Mesodermal cell (in vitro differentiated cells): ENCODE measurements around the gene IGSF5.

Experiments
- H3K27ac ChIP-seq: 2 replicates; pipeline ENCODE4 v1.7.0; 2013; ENCODE audit warnings: mild to moderate bottlenecking, low read depth, low read length, moderate library complexity; ENCODE audit not compliant: severe bottlenecking
- H3K36me3 ChIP-seq: 2 replicates; pipeline ENCODE4 v1.7.1; 2013; ENCODE audit warnings: mild to moderate bottlenecking, low read length, moderate library complexity; ENCODE audit not compliant: control insufficient read depth, insufficient read depth
- H3K4me1 ChIP-seq: one replicate; pipeline ENCODE4 v1.7.1; 2013; ENCODE audit warnings: mild to moderate bottlenecking, low read length; ENCODE audit not compliant: insufficient read depth, control insufficient read depth, poor library complexity, severe bottlenecking
- H3K4me3 ChIP-seq: 2 replicates; pipeline ENCODE4 v1.7.0; 2013; ENCODE audit warnings: low read length, control low read depth, mild to moderate bottlenecking; ENCODE audit not compliant: insufficient read depth, poor library complexity, severe bottlenecking; ENCODE audit errors: extremely low read depth
- H3K9me3 ChIP-seq: 2 replicates; pipeline ENCODE4 v1.7.1; 2013; ENCODE audit warnings: mild to moderate bottlenecking, low read length, moderate library complexity; ENCODE audit not compliant: control insufficient read depth
- WGBS, 2 experiments: methylation state at CpG; one replicate each; pipeline ENCODE4 v1.1.5; 2013; ENCODE audit warnings: missing lambda C conversion rate in 2 of 2; ENCODE audit not compliant: insufficient coverage in 2 of 2; 5-methylcytosine and 5-hydroxymethylcytosine counted together

Gene IGSF5

DNA sequence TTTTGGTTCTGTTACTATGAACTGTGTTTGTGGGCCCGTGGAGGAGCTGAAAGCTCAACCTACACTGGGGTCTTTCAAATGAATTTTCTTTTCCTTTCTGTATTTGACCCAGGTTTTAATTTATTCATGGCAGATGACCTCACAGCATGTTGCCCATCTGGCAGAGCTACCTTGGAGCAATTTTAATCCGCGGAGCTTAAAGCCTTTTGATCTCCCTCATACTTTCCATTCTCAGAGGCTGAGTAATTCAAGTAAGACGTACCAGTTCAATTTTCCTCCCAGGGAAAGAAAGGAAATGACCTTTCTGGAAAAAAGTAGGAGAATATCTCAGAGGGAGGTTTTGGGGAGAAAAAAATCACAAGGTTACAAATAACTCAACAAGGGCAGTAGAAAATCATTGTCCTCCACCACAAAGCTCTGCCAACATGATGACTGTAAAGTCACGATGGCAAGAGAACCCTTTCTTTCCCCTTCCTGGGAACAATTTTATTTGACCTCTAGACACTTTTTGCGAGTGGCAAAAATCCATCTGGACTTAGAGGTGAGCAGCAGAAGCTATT lies 100.7 kb downstream of the IGSF5 start:
- H3K36me3 ChIP-seq: no peaks in the 10 kb centered on the region
- peak overlapping the region; percentile 57 for H3K27ac ChIP-seq
- H3K4me3 ChIP-seq: no peak overlapping the region
- peaks cover 28% of the 10 kb centered on the region for H3K4me1 ChIP-seq
- 94 to 100% methylated on average over 3 to 4 of the region's 6 CpGs for WGBS, 2 experiments
- no peaks in the 10 kb centered on the region for H3K9me3 ChIP-seq

DNA sequence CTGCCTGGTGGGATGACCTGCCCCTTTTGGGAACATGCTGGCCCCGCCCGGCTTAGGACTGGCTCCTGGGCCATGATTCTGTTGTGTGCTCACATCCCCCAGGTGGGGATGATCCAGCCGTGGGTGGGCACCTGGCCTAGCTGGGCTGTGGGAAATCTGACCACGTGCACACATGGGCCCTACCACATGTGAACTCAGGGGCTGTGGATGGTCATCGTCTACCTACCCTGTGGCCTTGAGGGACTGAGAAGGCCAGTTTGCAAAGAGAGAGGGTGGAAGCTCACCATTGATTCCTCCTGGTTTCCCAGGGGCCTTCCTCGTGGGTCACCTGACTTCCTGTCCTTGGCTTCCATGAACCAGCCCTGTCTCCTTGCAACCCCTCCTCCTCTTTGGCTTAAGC lies 102.9 kb downstream of the IGSF5 start:
- peaks cover 28% of the 10 kb centered on the region for H3K4me1 ChIP-seq
- H3K36me3 ChIP-seq: no peaks in the 10 kb centered on the region
- 81 to 88% methylated on average over 6 of the region's 6 CpGs for WGBS, 2 experiments
- no peak overlapping the region for H3K4me3 ChIP-seq
- no peaks in the 10 kb centered on the region for H3K9me3 ChIP-seq
- H3K27ac ChIP-seq: no peak overlapping the region

DNA sequence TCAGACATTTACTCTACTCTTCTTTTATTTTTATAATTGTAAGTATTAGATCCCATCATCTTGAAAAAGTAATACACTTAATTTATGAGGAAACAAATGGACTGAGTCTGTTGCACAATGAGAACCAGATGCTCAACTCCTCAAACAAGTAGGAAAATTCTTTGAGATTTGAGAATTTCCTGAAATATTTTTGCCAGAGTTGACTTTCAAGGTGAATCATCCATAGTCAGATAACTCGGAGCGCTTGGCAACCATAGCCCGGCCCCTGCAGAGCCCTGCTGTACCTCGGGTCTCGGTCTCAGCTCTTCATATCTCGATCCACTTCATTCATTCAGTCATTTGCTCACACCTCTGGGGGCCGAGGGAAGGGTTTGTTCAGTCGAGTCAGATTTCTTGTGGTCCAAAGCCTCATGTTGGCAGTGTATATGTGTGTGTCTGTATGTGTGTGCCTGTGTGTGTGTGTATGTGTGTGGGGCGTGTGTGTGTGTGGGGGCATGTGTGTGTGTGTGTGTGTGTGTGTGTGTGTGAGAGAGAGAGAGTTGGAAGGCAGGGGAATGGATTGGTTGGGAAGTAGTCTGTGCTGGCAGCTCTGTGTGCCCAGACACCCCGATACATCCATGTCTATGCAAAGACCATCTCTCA lies 104.2 kb downstream of the IGSF5 start:
- no peak overlapping the region for H3K4me3 ChIP-seq
- H3K27ac ChIP-seq: no peak overlapping the region
- no peaks in the 10 kb centered on the region for H3K9me3 ChIP-seq
- peaks cover 28% of the 10 kb centered on the region for H3K4me1 ChIP-seq
- 87 to 94% methylated on average over 7 to 8 of the region's 10 CpGs for WGBS, 2 experiments
- H3K36me3 ChIP-seq: no peaks in the 10 kb centered on the region

DNA sequence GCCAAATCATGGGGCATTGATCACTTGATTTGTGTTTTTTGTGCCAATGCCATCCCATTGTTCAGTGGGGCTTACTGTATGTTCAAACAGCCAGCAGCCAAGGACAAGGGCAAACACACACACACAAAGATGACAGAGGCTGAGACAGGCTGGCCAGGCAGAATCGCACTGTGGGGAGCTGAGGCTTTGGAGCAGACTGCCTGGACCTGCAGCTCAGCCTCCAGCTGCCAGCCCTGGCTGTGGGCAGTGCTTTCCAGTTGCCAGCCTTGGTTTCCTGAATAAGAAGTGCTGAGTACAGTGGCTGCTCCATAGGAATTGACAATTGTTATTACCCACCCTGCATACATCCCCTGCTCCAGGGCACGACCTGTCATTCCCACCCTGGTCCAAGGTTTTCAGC lies 105.3 kb downstream of the IGSF5 start:
- Histone ChIP-seq H3K27ac (no peak overlapping the region), H3K4me1 (peaks cover 24% of the 10 kb centered on the region), H3K9me3 (no peaks in the 10 kb centered on the region), H3K4me3 (no peak overlapping the region), H3K36me3 (no peaks in the 10 kb centered on the region)
- 63 to 92% methylated on average over 1 of the region's 2 CpGs for WGBS, 2 experiments

DNA sequence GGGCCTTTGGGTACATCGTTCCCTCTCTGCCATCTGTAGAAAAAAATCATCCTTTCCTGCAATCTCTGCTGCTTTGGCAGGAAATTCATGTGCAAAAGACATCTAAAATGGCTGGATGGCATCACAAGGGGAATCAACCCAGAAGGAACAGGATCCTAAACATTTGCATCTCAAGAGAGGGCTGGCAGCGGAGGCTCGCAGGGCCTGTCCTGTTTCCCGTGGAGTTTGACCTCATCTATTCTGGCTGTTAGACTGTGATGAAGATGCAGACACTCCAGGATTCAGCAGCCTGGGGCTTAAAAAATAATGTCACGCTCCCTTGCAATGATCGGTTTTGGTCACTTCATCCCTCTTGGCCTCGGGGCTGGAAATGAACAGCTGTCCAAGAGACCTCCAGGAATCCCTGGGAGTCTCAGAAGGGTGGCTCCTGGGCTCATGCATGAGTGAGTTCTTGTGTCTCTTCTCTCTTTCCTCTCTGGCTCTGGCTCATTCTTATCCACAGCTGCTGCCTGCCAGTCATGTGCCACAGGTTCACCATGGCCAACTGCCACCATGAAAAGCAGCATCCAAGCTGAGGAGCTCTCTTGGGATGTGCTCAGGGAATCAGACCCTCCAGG lies 106.1 kb downstream of the IGSF5 start:
- peaks cover 16% of the 10 kb centered on the region for H3K4me1 ChIP-seq
- H3K27ac ChIP-seq: no peak overlapping the region
- no peaks in the 10 kb centered on the region for H3K36me3 ChIP-seq
- no peak overlapping the region for H3K4me3 ChIP-seq
- H3K9me3 ChIP-seq: no peaks in the 10 kb centered on the region
- 78 to 84% methylated on average over 7 of the region's 7 CpGs for WGBS, 2 experiments
